ENCODE results near the gene C1QTNF6. TPM values are rescaled to one million over a fixed set of nuclear protein-coding genes. Genes with fewer than 3 reads are reported as not detected.

The C1QTNF6 gene
- total RNA-seq, 1 experiment from 2014 or later, result 85.9 TPM

DNA sequence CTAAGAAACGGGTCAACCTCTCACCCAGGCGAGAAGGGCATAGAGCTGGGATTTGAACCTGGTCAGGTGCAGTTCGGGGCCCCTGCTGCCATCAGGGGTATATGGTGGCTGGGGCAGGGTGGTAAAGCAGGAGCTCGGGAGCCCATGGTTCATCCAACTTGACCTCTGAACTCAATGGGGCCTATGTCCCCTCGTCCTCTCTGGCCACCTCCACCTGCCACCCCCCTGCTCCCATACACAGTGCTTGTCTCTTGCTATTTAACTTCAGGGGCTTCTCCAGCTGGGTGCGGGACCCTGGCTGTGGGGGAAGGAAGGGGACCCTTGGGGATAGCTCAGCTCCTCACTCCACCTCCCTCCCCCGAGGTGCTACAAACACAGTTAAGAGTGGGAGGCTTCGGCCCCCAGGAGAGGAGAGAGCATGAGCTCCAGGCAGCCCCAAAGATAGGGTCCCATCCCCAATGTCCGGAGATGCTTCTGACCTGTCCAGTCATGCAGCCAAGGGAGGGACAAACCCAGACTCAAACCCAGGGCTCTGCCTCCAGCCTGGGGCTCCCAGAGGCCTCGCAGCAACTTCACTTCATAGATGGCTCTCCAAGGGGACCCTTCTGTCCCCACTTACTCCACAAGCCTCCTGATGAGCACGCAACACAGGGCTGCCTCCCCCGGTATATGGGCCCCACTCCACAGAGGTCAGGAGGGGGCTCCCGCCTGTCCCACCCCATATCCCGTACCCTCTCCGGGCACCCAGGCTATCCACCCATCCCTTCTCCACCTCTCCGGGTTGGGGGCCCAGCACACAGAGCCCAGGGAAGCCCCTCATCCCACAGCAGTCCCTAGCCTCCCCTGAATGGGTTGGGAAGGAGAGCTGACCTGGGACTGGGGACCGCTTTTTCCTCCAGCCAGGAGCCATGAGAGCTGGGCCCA, 39.0 kb downstream of the C1QTNF6 start:
- Histone ChIP-seq H2AFZ (no peak overlapping the region), H3K4me2 (no peak overlapping the region), H3K36me3 (ENCODE audit: low read depth) (no peaks in the 10 kb centered on the region), H3K27ac (no peak overlapping the region), H3K4me1 (replicated peaks; ENCODE audit: insufficient read depth) (no peaks in the 10 kb centered on the region), H3F3A (ENCODE audit: insufficient read depth, low read depth) (0 out of 2 replicates have a peak, but pooled peaks cover 4% of the 10 kb centered on the region), H3K79me2 (ENCODE audit: low read depth) (no peaks in the 10 kb centered on the region), H3K9me2 (ENCODE audit: insufficient read depth) (no peaks in the 10 kb centered on the region), H3K27me3 (ENCODE audit: insufficient read depth, low read depth) (no peaks in the 10 kb centered on the region), H3K9me3 (ENCODE audit: insufficient read depth, low read depth) (peaks cover 3% of the 10 kb centered on the region; the same call in 1 of the 2 replicates), H4K20me1 (ENCODE audit: insufficient read depth) (no peaks in the 10 kb centered on the region), H3K4me3 (no peak overlapping the region)
- intact Hi-C loops (cut with micrococcal nuclease; ENCODE audit: unreplicated experiment), result no loop called here
- ChIA-PET POLR2A (ENCODE audit: unreplicated experiment) (no interaction called here), CTCF (no interaction called here)
- DNase-seq, result no peak
- no TSS peak for BruUV-seq (replicated peaks)
- TF ChIP-seq, protein P1, sequence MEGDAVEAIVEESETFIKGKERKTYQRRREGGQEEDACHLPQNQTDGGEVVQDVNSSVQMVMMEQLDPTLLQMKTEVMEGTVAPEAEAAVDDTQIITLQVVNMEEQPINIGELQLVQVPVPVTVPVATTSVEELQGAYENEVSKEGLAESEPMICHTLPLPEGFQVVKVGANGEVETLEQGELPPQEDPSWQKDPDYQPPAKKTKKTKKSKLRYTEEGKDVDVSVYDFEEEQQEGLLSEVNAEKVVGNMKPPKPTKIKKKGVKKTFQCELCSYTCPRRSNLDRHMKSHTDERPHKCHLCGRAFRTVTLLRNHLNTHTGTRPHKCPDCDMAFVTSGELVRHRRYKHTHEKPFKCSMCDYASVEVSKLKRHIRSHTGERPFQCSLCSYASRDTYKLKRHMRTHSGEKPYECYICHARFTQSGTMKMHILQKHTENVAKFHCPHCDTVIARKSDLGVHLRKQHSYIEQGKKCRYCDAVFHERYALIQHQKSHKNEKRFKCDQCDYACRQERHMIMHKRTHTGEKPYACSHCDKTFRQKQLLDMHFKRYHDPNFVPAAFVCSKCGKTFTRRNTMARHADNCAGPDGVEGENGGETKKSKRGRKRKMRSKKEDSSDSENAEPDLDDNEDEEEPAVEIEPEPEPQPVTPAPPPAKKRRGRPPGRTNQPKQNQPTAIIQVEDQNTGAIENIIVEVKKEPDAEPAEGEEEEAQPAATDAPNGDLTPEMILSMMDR (conservative IDR thresholded peaks at IDR 0.05), result no peak
- TF ChIP-seq EZH2 (IDR thresholded peaks at IDR 0.05; ENCODE audit: low read depth), result no peak

DNA sequence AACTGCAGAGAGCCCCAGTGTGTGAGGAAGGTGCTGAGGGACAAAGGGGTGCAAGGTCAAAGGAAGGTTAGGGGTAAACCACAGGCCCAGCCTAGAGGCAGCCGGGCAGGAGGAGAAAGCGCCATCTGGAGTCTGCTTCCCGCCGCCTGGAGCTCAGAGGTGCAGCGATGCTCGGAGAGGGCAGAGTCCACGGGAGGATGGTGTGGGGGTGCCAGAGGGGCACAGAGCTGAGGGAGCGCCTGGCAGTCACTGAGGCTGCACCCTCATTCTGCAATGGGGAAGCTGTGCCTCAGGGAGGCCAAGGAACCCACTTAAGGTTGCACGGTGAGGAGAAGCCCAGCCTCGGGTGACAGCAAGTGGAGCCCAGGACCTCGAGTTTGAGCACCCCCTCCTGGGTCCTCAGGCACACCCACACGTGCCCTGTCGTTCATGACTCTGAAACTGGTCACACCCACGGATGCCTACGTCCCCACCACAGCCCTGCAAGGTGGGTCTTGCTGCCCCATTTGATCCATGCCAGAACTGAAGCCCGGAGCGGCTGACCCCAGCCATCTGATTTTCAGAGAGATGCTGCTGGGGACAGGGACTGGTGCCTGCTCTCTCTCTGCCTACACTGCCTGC, 39.9 kb downstream of the C1QTNF6 start:
- Histone ChIP-seq H3K4me1 (replicated peaks; ENCODE audit: insufficient read depth) (no peaks in the 10 kb centered on the region), H4K20me1 (ENCODE audit: insufficient read depth) (no peaks in the 10 kb centered on the region), H3K27me3 (ENCODE audit: insufficient read depth, low read depth) (no peaks in the 10 kb centered on the region), H3K9me3 (ENCODE audit: insufficient read depth, low read depth) (peaks cover 3% of the 10 kb centered on the region; the same call in 1 of the 2 replicates), H3K9me2 (ENCODE audit: insufficient read depth) (no peaks in the 10 kb centered on the region), H3K4me3 (no peak overlapping the region), H3K79me2 (ENCODE audit: low read depth) (no peaks in the 10 kb centered on the region), H3K36me3 (ENCODE audit: low read depth) (no peaks in the 10 kb centered on the region), H3F3A (ENCODE audit: insufficient read depth, low read depth) (peaks cover 4% of the 10 kb centered on the region; the same call in 1 of the 2 replicates), H3K4me2 (no peak overlapping the region), H3K27ac (no peak overlapping the region), H2AFZ (no peak overlapping the region)
- CTCF ChIA-PET, result no interaction called here
- BruUV-seq (replicated peaks), result no TSS peak
- POLR2A ChIA-PET (ENCODE audit: unreplicated experiment), result no interaction called here
- TF ChIP-seq, protein P1 (conservative IDR thresholded peaks at IDR 0.05), result no peak
- no peak for TF ChIP-seq EZH2 (IDR thresholded peaks at IDR 0.05; ENCODE audit: low read depth)
- intact Hi-C loops (cut with micrococcal nuclease; ENCODE audit: unreplicated experiment), result no loop called here
- DNase-seq, result no peak

DNA sequence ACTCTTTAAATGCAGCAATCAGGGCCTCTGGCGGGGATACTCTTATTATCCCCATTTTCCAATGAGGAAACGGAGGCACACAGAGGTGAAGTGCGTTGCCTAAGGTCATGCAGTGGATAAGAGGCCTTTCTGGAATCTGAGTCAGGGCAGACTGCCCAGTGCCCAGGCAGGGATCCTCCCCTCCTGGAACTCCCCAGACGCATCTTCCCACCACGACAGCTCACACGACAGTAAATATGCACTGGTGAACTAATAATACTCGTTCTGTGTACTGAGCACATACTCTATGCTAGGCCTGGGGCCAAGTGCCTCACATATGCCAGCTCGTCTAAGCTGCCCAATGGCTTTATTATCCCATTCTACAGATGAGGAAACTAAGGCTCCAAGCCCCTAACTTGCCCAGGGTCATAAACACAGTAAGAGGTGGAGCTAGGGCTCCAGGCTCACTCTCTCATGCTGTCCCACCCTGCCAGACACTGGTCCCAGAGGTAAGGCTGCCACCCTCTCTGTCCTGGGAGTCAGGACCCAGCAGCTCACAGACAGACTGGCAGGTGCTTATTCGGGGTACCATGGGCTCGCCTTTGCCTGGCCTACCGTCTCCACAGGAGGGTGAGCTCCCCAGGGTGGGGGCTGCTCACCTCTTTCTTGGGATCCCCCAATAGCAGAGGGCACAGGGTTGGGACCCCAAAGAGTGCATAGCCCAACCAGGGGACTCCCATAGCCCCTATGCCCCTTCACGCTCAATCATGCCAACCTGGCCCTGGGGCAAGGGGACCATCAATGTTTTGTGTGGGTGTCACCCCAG, 40.7 kb downstream of the C1QTNF6 start:
- ChIA-PET CTCF (interaction anchor here (0.6 kb wide), 2 partner anchors 17 to 22 kb away, joined by 3 read pairs; no protein-coding TSS in a partner anchor), POLR2A (ENCODE audit: unreplicated experiment) (interaction anchor here (0.6 kb wide), 1 partner anchor 70 kb away, joined by 7 read pairs; no protein-coding TSS in a partner anchor)
- Histone ChIP-seq H3K4me3 (no peak overlapping the region), H3K9me2 (ENCODE audit: insufficient read depth) (no peaks in the 10 kb centered on the region), H3K4me1 (replicated peaks; ENCODE audit: insufficient read depth) (no peaks in the 10 kb centered on the region), H3K36me3 (ENCODE audit: low read depth) (no peaks in the 10 kb centered on the region), H3K9me3 (ENCODE audit: insufficient read depth, low read depth) (peaks cover 3% of the 10 kb centered on the region; the same call in 1 of the 2 replicates), H2AFZ (no peak overlapping the region), H3K4me2 (no peak overlapping the region), H3K79me2 (ENCODE audit: low read depth) (no peaks in the 10 kb centered on the region), H3F3A (ENCODE audit: insufficient read depth, low read depth) (peaks cover 4% of the 10 kb centered on the region; the same call in 1 of the 2 replicates), H4K20me1 (ENCODE audit: insufficient read depth) (no peaks in the 10 kb centered on the region), H3K27ac (no peak overlapping the region), H3K27me3 (ENCODE audit: insufficient read depth, low read depth) (no peaks in the 10 kb centered on the region)
- DNase-seq, result no peak
- BruUV-seq (replicated peaks), result no TSS peak
- TF ChIP-seq EZH2 (IDR thresholded peaks at IDR 0.05; ENCODE audit: low read depth), result no peak
- TF ChIP-seq, protein P1 (conservative IDR thresholded peaks at IDR 0.05), result no peak
- intact Hi-C loops (cut with micrococcal nuclease; ENCODE audit: unreplicated experiment), result no loop called here

Measured in PC-9 (cell line).